HEK293 (cell line): ENCODE measurements around the gene MAPK11.

ENCODE experiments used
- CTCF ChIA-PET: fragments of 350-600 bp; formaldehyde crosslinking; extraction: SDS; loops from one replicate; lab custom pipeline; 2021; ENCODE audit warnings: antibody characterized with exemption; lab: Yijun Ruan, JAX
- POLR2A ChIA-PET: fragments of 300-600 bp; formaldehyde crosslinking; extraction: SDS; loops from one replicate; lab custom pipeline; 2020; ENCODE audit warnings: antibody characterized with exemption, inconsistent platforms; lab: Yijun Ruan, JAX
- H3K27ac ChIP-seq: fragments of 200-500 bp; sonication (Bioruptor generic); 2 replicates; pipeline ENCODE4 v1.5.1; 2014; ENCODE audit warnings: low read depth, low read length, control low read depth, inconsistent platforms; ENCODE audit errors: extremely low read depth
- H3K36me3 ChIP-seq, 2 experiments: fragments of 200-500 bp in 1 of 2; sonication (Bioruptor generic) in 1 of 2; 1 replicate in 1 of 2; 2 replicates in 1 of 2; pipeline ENCODE4 v1.5.1; 2014 to 2017; ENCODE audit warnings: inconsistent platforms in 2 of 2, low read length in 2 of 2; ENCODE audit not compliant: control insufficient read depth in 2 of 2, insufficient read depth in 1 of 2
- H3K4me1 ChIP-seq: fragments of 200-500 bp; sonication (Bioruptor generic); 2 replicates; pipeline ENCODE4 v1.5.1; 2014; ENCODE audit warnings: mild to moderate bottlenecking, low read length, inconsistent platforms; ENCODE audit not compliant: control insufficient read depth, insufficient read depth
- H3K4me3 ChIP-seq: 2 replicates; pipeline ENCODE4 v1.5.1; 2011; ENCODE audit warnings: low read depth, mild to moderate bottlenecking, control low read depth, low read length, moderate library complexity
- H3K9me3 ChIP-seq: fragments of 200-500 bp; sonication (Bioruptor generic); 2 replicates; pipeline ENCODE4 v1.5.1; 2014; ENCODE audit warnings: low read depth, low read length, inconsistent platforms; ENCODE audit not compliant: control insufficient read depth, insufficient read depth
- HOXC10 ChIP-seq: sonication (generic); formaldehyde crosslinking; IDR thresholded peaks from 2 replicates; pipeline ENCODE4 v1.8.1; 2023; ENCODE audit warnings: mild to moderate bottlenecking, missing genetic modification reagents
- KLF1 ChIP-seq: fragments of 450-650 bp; formaldehyde crosslinking; IDR thresholded peaks from 2 replicates; pipeline ENCODE4 v1.5.1; 2016; ENCODE audit warnings: missing biosample characterization, missing genetic modification characterization
- KLF8 ChIP-seq: fragments of 450-650 bp; formaldehyde crosslinking; IDR thresholded peaks from 2 replicates; pipeline ENCODE4 v1.5.1; 2016; ENCODE audit warnings: missing biosample characterization, missing genetic modification characterization
- KLF9 ChIP-seq: fragments of 450-650 bp; formaldehyde crosslinking; IDR thresholded peaks from 2 replicates; pipeline ENCODE4 v1.5.1; 2016; ENCODE audit warnings: missing biosample characterization, missing genetic modification characterization, low read depth
- RBAK ChIP-seq: fragments of 450-650 bp; formaldehyde crosslinking; IDR thresholded peaks from 2 replicates; pipeline ENCODE4 v1.5.1; 2016; ENCODE audit warnings: missing biosample characterization, missing genetic modification characterization
- ZBTB17 ChIP-seq: fragments of 450-650 bp; formaldehyde crosslinking; IDR thresholded peaks from 2 replicates; pipeline ENCODE4 v1.5.1; 2016; ENCODE audit warnings: missing biosample characterization, missing genetic modification characterization
- ZNF10 ChIP-seq: fragments of 450-650 bp; formaldehyde crosslinking; IDR thresholded peaks from 2 replicates; pipeline ENCODE4 v1.5.1; 2017; ENCODE audit warnings: missing biosample characterization, missing genetic modification characterization
- ZNF133 ChIP-seq: fragments of 450-650 bp; formaldehyde crosslinking; IDR thresholded peaks from 2 replicates; pipeline ENCODE4 v1.5.1; 2016; ENCODE audit warnings: missing biosample characterization, missing genetic modification characterization
- ZNF274 ChIP-seq, 2 experiments: fragments of 200-500 bp in 1 of 2; fragments of 450-650 bp in 1 of 2; sonication (Bioruptor generic) in 1 of 2; formaldehyde crosslinking in 1 of 2; IDR thresholded peaks; 2 replicates each; pipeline versions ENCODE4 v1.5.1 to v1.6.1; 2014 to 2016; ENCODE audit warnings: borderline replicate concordance in 1 of 2, inconsistent platforms in 1 of 2, low read length in 1 of 2, missing biosample characterization in 1 of 2, missing genetic modification characterization in 1 of 2
- ZNF585B ChIP-seq: fragments of 450-650 bp; formaldehyde crosslinking; IDR thresholded peaks from 2 replicates; pipeline ENCODE4 v1.5.1; 2016; ENCODE audit warnings: missing biosample characterization, missing genetic modification characterization
- ZNF621 ChIP-seq: fragments of 450-650 bp; formaldehyde crosslinking; IDR thresholded peaks from 2 replicates; pipeline ENCODE4 v1.5.1; 2017; ENCODE audit warnings: missing biosample characterization, missing genetic modification characterization
- ZNF843 ChIP-seq: fragments of 450-650 bp; formaldehyde crosslinking; IDR thresholded peaks from 2 replicates; pipeline ENCODE4 v1.5.1; 2016; ENCODE audit warnings: missing biosample characterization, missing genetic modification characterization
- TF ChIP-seq, protein P1 (sequence below): fragments of 450-650 bp; formaldehyde crosslinking; IDR thresholded peaks from 2 replicates; pipeline ENCODE4 v1.5.1; 2016; ENCODE audit warnings: missing biosample characterization, missing genetic modification characterization
- TF ChIP-seq, protein P2 (sequence below): fragments of 450-650 bp; formaldehyde crosslinking; IDR thresholded peaks from 2 replicates; pipeline ENCODE4 v1.5.1; 2016; ENCODE audit warnings: missing biosample characterization, missing genetic modification characterization
- TF ChIP-seq, protein P3 (sequence below): fragments of 450-650 bp; formaldehyde crosslinking; IDR thresholded peaks from 2 replicates; pipeline ENCODE4 v1.5.1; 2016; ENCODE audit warnings: missing biosample characterization, missing genetic modification characterization
- TF ChIP-seq, protein P4 (sequence below): fragments of 450-650 bp; formaldehyde crosslinking; IDR thresholded peaks from 2 replicates; pipeline ENCODE4 v1.5.1; 2016; ENCODE audit warnings: missing biosample characterization, missing genetic modification characterization

Gene MAPK11

DNA sequence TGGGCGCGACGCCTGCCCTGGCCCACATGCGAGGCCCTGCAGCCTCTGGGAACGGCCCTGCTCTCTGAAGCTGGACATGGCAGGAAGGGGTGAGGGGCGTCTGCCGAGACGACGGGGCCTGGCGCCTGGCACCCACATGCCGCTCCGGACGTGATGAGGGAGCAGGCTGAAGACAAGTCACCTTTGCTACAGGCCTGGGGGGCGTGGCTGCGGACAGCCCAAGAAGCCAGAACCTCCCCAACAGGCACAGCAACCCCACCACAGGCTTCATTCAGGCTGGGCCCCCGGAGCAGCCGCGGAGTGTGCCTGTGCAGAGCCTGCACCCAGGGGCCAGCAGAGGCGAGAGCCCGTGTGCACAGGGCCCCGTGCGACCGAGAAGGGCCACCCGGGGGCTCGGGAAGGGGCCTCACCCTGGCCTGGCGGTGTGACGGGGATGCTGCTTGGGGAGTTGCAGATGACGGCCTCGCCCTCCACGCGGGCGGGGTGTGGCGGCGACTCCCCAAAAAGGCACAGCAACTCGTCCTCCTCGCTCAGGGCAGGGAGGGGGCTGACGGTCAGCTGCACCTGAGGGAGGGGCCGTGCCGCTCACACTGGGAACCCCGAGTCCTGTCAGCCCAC, 16.6 kb upstream of the MAPK11 start:
- H3K4me3 ChIP-seq, result no peak overlapping the region
- TF ChIP-seq ZNF585B (tag by site-specific recombination), result no peak
- TF ChIP-seq HOXC10 (CRISPR knock-in tag), result no peak
- TF ChIP-seq KLF1 (tag by site-specific recombination), result peak; percentile 95
- TF ChIP-seq ZNF621 (tag by site-specific recombination), result no peak
- 0 out of 2 replicates have a peak, but pooled peaks have one; percentile 37 for TF ChIP-seq KLF8 (tag by site-specific recombination)
- 0 out of 2 replicates have a peak, but pooled peaks have one; percentile 23 for TF ChIP-seq KLF9 (tag by site-specific recombination)
- CTCF ChIA-PET, result interaction anchor here (1.0 to 1.2 kb wide), 2 partner anchors 14 to 55 kb away, joined by 5 read pairs; no protein-coding TSS in a partner anchor
- POLR2A ChIA-PET, result no interaction called here
- no peak overlapping the region for H3K27ac ChIP-seq
- no peaks in the 10 kb centered on the region for H3K4me1 ChIP-seq
- H3K36me3 ChIP-seq, result peaks cover 0 to 93% of the 10 kb centered on the region in 2 experiments; a peak in 1 of 3 replicates
- H3K9me3 ChIP-seq, result no peaks in the 10 kb centered on the region

DNA sequence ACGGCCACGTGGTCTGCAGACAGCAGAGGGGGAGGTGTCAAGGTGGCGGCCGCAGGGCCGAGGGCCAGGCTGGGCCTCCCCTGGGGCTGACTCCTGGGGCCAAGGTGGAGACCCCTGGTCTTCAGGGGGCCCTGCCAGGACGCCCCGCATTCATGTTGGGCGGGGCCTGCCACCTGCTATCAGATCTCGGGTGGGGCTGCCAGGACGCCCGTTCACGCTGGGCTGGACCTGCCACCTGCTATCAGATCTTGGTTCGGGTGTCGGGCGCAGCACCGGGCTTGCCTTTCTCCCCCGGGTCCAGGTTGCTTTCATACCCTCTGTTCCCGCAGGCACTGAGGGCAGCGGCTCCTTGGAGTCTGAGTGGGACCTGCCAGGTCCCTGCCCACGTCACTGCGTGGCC, 16.1 kb upstream of the MAPK11 start:
- no peak overlapping the region for H3K4me3 ChIP-seq
- peaks cover 0 to 93% of the 10 kb centered on the region in 2 experiments; a peak in 1 of 3 replicates for H3K36me3 ChIP-seq
- ChIA-PET POLR2A (no interaction called here), CTCF (interaction anchor here (1.0 kb wide), 1 partner anchor 13 kb away, joined by 5 read pairs; no protein-coding TSS in a partner anchor)
- TF ChIP-seq ZBTB17 (no peak), ZNF274 (IDR thresholded peaks at IDR 0.05; ENCODE audit: low read length) (no peak), ZNF274 (tag by site-specific recombination; IDR thresholded peaks at IDR 0.05; ENCODE audit: borderline replicate concordance) (no peak), KLF1 (tag by site-specific recombination) (peak; percentile 30; the same call in 1 of the 2 replicates), KLF8 (tag by site-specific recombination) (peak; percentile 66; the same call in 1 of the 2 replicates), ZNF10 (tag by site-specific recombination) (no peak), ZNF133 (no peak), HOXC10 (CRISPR knock-in tag) (no peak), RBAK (no peak)
- TF ChIP-seq, protein P1, sequence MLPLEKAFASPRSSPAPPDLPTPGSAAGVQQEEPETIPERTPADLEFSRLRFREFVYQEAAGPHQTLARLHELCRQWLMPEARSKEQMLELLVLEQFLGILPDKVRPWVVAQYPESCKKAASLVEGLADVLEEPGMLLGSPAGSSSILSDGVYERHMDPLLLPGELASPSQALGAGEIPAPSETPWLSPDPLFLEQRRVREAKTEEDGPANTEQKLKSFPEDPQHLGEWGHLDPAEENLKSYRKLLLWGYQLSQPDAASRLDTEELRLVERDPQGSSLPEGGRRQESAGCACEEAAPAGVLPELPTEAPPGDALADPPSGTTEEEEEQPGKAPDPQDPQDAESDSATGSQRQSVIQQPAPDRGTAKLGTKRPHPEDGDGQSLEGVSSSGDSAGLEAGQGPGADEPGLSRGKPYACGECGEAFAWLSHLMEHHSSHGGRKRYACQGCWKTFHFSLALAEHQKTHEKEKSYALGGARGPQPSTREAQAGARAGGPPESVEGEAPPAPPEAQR (tag by site-specific recombination), result no peak
- TF ChIP-seq, protein P2, sequence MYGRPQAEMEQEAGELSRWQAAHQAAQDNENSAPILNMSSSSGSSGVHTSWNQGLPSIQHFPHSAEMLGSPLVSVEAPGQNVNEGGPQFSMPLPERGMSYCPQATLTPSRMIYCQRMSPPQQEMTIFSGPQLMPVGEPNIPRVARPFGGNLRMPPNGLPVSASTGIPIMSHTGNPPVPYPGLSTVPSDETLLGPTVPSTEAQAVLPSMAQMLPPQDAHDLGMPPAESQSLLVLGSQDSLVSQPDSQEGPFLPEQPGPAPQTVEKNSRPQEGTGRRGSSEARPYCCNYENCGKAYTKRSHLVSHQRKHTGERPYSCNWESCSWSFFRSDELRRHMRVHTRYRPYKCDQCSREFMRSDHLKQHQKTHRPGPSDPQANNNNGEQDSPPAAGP, result no peak
- TF ChIP-seq, protein P3, sequence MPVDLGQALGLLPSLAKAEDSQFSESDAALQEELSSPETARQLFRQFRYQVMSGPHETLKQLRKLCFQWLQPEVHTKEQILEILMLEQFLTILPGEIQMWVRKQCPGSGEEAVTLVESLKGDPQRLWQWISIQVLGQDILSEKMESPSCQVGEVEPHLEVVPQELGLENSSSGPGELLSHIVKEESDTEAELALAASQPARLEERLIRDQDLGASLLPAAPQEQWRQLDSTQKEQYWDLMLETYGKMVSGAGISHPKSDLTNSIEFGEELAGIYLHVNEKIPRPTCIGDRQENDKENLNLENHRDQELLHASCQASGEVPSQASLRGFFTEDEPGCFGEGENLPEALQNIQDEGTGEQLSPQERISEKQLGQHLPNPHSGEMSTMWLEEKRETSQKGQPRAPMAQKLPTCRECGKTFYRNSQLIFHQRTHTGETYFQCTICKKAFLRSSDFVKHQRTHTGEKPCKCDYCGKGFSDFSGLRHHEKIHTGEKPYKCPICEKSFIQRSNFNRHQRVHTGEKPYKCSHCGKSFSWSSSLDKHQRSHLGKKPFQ (tag by site-specific recombination), result no peak
- no peaks in the 10 kb centered on the region for H3K4me1 ChIP-seq
- no peak overlapping the region for H3K27ac ChIP-seq
- no peaks in the 10 kb centered on the region for H3K9me3 ChIP-seq

DNA sequence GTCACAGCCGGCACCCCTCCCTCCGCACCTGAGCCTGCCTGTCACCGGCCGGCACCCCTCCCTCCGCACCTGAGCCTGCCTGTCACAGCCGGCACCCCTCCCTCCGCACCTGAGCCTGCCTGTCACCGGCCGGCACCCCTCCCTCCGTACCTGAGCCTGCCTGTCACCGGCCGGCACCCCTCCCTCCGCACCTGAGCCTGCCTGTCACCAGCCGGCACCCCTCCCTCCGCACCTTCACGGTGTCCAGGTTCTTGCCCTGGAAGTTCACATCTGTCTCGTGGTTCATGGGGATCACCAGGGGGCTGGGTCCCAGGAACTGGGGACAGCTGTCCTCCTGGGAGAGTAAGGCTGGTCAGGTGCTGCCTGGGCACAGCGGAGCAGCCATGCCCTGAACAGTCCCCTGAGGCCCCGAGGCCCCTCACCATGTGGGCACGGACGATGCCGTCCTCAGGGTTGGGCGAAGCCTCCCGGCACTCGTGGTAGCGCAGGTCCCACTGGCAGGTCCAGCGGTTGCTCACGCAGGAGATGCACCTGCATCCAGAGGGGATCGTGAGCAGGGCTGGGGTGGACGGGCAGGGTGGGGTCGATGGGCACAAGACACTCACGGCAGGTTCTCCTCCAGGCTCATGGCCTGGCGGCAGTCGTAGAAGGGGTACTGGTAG, 15.5 kb upstream of the MAPK11 start:
- no peaks in the 10 kb centered on the region for H3K9me3 ChIP-seq
- no peaks in the 10 kb centered on the region for H3K4me1 ChIP-seq
- H3K36me3 ChIP-seq, result peaks cover 0 to 93% of the 10 kb centered on the region in 2 experiments; a peak in 1 of 3 replicates
- no peak overlapping the region for H3K27ac ChIP-seq
- ChIA-PET POLR2A (no interaction called here), CTCF (interaction anchor here (1.0 kb wide), 1 partner anchor 13 kb away, joined by 5 read pairs; no protein-coding TSS in a partner anchor)
- H3K4me3 ChIP-seq, result no peak overlapping the region
- TF ChIP-seq ZNF843, result no peak
- TF ChIP-seq, protein P4, sequence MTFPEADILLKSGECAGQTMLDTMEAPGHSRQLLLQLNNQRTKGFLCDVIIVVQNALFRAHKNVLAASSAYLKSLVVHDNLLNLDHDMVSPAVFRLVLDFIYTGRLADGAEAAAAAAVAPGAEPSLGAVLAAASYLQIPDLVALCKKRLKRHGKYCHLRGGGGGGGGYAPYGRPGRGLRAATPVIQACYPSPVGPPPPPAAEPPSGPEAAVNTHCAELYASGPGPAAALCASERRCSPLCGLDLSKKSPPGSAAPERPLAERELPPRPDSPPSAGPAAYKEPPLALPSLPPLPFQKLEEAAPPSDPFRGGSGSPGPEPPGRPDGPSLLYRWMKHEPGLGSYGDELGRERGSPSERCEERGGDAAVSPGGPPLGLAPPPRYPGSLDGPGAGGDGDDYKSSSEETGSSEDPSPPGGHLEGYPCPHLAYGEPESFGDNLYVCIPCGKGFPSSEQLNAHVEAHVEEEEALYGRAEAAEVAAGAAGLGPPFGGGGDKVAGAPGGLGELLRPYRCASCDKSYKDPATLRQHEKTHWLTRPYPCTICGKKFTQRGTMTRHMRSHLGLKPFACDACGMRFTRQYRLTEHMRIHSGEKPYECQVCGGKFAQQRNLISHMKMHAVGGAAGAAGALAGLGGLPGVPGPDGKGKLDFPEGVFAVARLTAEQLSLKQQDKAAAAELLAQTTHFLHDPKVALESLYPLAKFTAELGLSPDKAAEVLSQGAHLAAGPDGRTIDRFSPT (tag by site-specific recombination), result peak; percentile 56; the same call in 1 of the 2 replicates
